HG03139 (cell line): ENCODE measurements around the gene MRGPRD.
"Not testable (repeated sequence)": the region's sequence is repeated elsewhere in the genome, so short reads cannot be mapped to it uniquely, and the experiment has no call there.

Experiments used
- ATAC-seq: cut with Tn5 transposase; IDR thresholded peaks from one replicate; pipeline ENCODE4 v1.9.1; 2021; ENCODE audit not compliant: unreplicated experiment

MRGPRD gene

DNA sequence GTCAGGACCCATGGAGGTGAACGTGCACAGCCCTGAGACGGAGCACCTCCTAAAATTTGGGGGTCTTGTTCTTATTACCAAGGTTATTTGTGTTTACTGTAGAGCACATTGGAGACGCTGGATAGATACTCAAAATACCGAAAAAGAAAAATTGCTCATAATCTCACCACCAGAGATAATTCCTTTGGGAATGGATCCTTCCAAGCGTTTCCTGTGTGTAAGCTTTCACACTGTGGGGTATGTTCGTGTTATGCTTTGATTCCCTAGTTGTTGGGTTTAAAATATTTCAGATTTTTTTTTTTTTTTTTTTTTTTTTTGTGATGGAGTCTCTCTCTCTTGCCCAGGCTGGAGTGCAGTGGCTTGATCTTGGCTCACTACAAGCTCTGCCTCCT, 14.1 kb upstream of the MRGPRD start:
- no peak for ATAC-seq

DNA sequence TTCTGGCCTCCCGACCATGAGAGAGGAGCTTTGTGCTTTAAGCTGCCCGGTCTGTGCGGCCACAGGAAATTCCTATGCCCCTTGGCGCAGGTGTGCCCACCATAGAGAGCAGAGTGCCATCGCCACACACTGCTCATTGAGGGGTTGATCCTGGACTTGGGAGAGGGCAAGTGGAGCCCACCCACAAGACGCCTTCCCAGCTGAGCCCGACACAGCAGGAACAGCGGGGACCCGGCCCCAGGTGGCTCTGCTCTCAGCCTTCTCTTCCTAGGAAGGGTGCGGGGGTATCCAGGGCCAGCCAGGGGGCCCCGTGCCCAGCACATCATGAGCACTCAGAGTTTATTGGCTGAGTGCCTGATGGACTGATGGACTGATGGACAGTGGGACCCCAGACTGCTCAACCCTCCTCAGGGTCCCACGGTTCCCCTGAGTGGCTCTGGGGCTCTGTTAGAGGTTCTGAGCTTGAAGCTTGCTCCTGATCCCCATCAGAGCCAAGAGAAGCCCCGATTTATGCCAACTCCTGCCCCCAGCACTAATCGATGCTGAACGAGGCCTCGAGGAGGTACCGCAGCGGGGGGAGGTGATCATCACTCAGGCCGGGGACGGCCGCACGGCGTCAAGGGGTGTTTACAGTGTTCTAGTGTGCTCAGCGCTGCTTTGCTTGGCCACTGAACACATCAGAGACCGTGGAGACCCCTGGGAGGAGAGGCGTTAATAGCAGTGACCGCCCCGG, 13.5 kb upstream of the MRGPRD start:
- ATAC-seq = no peak

DNA sequence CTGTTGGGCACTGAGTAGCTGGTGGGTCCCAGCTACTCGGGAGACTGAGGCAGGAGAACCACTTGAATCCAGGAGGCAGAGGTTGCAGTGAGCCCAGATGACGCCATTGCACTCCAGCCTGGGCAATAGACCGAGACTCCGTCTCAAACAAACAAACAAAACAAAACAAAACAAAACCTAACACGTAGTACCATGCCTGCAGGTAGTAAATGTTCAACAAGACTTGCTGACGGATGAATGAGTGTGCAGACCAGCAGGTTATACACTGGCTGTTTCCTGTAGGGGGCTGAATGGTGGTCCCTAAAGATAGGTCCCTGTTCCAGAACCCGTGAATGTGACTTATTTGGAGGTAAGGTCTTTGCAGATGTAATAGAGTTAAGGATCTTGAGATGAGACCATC, 12.8 kb upstream of the MRGPRD start:
- no peak for ATAC-seq

DNA sequence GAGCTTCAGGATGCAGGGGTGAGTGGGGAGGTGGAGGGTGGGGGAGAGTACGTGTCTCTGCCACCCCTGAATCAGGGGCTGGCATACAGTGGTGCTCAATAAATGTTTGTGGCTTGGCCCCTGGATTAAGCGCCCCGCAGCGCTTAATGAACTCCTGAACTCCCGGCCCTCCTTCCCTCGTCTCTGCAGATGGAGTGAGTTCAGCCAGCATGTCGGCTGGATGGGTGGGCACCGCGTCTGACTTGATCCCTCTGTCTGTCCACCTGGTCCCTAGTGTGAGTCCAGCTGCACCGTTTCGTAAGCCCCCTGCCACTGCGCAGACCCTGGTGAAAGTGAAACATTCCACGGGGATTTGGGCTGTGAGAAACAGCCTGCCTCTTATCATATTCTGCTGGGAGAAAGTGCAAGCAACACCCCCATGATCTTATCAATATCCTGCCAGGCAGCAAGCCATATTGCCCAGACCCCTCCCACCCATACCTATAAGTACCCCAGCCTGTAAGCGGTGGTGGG, 12.0 kb upstream of the MRGPRD start:
- ATAC-seq = no peak

DNA sequence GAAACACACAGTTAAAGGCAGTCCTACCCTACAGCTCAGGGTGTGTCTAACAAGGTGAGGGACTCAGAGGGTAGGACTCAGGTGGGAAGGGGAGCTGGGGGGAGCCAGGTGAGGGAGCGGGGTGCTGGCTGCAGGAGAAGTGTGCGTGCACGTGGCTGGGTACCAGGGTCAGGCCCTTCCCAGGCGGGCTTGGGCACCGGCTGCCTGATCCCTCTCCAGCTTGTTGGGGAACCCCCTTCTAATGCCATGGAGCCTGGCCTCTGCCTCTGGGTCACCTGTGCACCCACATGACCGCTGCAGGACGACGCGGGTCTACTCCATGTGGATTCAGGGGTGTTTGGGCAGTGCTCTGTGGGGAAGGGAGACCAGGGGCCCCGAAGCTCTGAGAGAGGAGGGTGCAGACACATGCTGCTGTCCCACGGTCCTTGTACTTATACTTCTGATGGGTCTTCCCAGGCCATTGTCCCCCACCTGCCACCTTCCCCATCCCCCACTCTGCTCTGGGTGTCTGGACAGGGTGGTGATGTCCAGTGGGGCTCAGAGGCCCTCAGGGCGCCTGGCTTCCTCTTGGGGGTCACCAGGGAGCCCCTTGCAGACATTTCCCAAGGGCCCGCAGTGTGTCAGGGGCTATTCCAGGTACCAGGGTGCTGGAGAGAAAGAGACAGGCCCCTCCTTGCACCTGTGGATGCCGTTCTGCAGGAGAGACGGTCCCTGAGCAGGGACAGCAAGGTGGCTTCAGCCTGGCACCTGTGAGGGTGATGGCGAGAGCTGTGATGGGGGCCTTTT, 10.4 kb upstream of the MRGPRD start:
- no peak for ATAC-seq

DNA sequence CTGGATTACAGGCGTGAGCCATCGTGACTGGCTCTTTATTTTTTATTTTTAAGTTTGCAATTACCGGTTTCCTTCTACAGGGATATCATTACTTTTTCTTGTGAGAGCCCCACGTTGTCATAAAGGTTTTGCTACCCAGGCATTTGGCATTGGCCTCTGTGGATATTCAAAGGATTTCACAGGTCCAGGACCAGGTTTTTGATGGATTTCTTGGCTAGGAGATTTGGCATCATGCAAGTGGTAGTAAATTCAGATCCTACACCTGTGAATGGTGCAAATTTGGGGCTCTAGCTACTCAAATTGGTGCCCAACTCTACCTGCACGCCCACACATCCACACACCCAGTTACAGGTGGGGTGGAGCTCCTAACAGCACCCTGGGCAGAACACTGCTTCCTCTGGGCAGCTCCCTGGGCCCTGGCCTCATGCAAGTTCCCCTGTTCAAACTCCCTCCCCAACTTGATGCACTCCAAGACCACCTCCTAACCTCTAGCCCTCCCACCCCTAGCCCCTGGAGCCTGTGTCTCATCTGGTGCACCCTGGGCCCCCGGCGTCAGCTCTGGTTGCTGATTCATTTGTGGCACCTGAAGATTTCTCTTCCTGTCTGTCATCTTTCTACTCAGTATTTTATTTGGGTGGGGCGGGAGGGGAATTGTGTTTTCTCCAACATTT, 9.3 kb upstream of the MRGPRD start:
- no peak for ATAC-seq

DNA sequence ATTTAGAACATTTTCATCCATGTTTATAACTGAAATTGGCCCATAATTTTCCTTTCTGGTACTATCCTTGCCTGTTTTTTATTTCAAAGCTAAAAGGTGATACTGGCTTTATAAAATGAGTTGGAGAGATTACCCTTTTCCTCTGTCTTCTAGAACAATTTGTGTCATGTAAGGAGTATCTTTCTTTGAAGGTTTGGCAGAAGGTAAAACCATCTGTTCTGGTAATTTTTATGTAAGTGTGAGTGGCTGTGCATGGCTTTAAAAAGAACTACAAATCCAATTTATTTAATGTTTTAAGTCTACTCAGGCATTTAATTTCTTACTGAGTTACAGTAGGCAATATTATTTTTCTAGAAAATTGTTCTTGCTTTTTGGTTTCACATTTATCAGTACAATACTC, 7.7 kb upstream of the MRGPRD start:
- ATAC-seq = no peak

DNA sequence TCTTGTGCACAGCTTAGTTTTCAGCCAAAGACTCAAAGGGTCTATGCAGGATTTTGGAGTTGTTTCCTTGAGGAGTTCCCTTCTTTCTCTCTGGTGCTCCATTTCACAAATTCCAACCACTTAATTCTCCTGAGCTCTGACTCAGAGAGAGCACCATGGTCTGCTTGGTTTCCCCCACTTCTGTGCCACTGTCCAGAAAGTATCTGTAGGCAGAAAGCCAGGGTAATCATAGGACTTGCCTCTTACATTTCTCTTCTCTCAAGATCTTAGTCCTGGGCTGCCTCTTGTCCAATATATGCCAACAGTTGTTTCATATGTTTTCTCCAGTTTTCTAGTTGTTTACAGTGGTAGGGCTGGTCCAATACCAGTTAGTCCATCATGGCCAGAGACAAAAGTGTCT, 6.4 kb upstream of the MRGPRD start:
- ATAC-seq = no peak

DNA sequence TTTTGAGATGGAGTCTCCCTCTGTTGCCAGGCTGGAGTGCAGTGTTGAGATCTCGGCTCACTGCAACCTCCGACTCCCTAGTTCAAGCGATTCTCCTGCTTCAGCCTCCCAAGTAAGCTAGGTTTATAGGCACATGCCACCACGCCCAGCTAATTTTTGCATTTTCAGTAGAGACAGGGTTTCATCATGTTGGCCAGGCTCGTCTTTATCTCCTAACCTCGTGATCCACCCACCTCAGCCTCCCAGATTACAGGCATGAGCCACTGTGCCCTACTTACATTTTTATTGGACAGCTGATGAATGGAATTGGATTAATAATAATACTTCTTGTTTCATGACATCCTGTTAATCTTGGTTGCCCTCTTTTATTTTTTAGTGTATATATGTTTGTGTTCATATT, 3.0 kb upstream of the MRGPRD start:
- no peak for ATAC-seq

DNA sequence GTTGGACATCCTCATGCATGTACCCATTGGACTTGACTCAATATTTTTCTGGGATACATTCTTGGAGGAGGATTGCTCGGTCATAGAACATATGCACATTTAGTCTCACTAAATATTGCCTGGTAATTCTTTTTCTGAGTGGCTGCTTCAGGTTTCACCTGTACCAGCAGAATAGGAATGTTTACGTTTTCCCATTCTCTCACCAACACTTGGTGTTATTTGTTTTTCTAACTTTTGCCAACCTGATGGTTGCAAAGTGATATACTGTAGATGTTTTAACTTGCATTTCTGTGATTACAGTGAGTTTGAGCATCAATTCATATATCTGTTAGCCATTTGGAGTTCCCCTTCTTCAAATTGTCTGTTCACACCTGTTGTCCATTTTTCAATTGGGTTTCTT, 1.3 kb upstream of the MRGPRD start:
- ATAC-seq = no peak

DNA sequence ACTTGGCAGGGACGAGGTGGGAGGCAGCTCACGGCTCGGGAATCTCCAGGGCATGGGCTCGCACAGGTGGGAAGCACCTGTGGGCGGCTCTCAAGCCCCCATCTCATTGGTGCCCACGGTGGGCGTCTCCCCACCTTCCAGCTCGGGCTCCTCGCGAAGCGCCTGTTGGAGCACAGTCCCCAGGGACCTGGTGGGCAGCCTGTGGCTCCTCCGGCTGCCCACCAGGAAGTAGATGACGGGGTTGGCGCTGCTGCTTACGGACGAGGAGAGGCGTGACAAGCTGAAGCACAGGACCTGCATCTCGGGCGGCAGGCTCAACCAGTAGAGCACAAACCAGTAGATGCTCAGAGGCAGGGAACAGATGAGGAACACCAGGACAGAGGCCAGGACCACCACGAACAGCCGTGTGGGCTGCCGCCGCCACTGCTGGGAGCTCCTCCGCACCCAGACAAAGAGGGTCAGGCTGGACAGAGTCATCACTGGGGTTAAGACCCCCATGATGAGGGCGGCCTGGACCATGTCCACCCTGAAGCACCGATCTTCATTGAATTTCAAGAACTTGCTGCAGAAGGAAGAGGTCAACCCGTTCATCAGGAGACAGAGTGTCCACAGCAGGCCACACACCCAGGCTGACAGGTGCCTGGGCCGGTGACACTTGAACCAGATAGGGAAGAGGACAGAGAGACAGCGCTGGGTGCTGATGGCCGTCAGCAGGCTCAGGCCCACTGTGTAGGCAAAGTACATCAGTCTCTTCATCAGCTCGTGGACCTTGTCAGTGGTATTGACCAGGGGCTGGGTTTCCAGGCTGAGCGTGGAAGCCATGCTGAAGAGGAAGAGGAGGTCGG, 633 bp downstream of the MRGPRD start:
- ATAC-seq = no peak

DNA sequence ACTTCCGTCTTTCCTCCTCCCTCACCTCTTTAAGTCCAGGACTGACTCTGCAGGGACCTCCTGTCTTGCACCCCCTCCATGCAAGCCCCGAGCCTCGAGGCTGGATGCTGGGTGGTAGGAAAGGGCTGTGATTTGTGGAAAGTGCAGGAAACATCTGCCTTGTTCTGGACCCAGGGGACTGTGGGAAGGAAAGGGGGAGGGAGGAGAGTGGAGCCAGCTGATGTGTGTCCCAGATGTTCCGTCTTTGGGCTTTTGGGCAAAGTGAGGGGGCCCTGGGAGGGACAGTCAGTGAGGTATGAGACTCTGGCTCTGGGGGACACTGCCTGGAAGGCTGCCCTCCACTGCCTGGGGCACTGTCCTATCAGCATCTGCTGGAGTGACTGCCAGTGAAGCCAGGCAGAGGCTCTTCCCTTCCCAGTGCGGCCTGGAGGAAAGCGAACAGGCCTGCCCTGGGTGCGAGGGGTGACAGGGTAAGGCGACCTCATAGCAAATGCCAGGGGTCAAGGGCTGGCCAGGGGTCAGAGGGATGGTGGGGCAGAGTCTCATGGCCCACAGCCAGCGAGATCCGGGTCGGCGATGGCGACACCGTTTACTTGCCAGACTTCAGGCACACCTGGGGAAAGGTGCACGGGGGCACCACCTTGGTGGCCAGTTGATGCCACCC, 1.7 kb downstream of the MRGPRD start:
- ATAC-seq = no peak

DNA sequence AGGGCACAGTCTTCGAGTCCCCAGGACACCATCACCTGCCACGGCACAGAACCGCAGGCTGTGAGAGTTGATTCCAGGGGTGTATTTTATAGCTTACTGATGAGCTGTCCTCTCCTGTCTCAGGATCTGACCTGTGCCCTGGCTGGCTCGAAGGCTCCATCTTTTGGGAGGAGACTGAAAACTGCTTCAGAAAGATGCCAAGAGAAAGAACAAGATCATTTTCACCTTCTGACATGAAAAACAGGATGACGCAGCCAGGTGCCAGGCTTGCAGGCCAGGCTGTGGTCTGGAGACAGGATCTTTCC, 2.2 kb downstream of the MRGPRD start:
- no peak for ATAC-seq

DNA sequence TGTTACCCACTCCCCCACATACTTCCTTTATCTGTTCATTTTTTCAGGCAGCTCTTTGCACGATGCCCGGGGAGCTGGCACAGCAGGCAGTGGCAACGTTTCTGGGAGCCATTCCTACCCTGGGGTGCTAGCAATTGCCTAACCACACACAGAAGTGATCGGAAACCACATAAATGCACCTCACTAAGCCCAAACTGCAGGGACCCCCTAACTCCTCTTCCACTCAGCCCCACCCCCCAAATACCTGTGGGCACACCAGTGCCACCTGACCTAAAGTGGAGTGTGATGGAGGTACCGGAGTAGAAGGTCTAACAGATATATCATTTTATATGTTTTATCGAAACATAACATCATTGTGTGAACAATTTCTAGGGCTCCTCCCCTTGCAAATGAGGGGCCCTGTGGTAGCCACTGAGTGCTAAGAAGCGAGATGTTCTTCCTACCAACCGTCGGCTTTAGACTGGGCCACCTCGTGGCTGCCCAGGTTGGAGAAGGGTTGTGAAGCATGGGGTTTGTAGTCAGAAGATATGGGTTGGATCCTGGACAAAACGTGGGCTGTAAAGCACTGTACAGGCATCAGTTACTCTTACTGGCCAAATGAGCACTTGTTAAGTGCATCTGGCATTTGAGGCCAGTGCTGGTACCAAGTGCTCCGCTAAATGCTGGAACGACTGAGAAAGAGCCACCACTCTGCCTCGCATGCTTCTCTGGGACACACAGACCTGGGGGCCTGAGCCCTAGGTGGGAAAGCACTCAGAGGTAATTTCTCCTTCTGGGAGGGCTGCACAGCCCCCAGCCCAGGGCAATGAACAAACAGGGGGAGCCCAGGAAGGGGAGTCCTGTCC, 2.8 kb downstream of the MRGPRD start:
- no peak for ATAC-seq

DNA sequence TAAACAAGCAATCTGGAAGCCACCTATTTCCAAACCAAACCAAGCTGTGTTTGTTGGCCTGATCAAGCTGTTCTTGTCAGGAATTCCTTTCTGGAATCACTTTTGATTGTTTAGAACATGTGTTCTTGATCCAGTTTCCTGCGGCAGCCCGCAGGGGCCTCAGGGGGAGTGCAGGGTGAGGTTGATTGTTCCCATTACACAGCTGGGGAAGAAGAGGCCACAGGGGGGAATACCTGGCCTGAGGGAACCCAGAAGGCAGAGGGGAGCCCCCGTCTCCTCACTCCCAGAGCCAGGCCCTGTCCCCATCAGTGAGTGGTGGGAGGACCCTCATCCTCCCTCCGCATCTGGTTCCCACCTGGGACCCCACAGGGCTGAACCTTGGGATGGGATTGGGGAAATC, 4.2 kb downstream of the MRGPRD start:
- no peak for ATAC-seq

DNA sequence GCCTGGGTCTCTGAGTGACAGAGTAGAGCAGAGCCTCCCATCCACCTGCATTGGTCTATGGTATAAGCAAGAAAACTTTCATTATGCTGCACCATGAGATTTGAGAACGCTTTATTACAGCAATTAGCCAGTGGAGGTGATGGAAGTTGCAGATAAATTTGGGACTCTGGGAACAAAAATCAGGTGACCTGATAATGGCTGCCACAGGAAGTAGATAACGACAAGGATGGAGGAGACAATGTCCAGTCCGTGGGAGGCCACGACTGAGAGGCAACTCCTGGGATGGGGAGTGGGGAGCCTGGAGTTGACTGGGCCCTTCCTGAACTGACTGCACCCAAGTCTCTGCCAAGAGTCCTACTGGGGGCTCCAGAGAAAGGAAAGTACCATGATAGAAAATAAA, 4.7 kb downstream of the MRGPRD start:
- no peak for ATAC-seq

DNA sequence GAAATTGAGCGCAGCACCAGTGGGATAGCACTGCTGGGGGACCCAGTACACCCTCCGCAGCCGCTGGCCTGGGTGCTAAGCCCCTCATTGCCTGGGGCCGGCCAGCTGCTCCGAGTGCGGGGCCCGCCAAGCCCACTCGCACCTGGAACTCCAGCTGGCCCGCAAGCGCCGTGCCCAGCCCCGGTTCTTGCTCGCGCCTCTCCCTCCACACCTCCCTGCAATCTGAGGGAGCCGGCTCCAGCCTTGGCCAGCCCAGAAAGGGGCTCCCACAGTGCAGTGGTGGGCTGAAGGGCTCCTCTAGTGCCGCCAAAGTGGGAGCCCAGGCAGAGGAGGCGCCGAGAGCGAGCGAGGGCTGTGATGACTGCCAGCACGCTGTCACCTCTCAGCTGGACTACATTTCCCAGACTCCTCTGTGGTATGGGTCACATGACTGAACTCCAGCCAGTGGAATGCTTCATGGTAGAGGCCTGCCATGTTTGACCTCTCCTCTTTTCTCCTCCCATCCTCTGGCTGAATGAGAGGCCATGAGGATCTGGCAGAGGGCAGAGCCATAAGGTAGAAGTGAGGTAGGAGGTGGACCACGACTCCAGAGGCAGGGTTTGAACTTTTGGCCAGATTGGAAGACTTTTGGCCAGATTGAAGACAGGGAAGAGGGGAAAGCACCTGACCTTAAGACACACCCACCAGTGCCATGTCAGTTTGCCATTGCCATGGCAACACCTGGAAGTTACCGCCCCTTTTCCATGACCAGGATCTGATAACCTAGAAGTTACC, 6.2 kb downstream of the MRGPRD start:
- no peak for ATAC-seq

DNA sequence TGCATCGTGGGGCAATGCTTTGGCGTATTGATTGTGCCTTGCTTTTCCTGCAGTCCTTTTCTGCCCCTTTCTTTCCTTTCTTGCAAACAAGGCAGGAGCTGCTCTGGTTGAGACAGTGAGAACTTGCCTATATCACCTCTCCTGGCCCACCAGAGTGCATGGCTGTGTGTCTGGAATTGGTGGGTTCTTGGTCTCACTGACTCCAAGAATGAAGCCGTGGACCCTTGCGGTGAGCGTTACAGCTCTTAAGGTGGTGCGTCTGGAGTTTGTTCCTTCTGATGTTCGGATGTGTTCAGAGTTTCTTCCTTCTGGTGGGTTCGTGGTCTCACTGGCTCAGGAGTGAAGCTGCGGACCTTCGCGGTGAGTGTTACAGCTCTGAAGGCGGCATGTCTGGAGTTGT, 7.1 kb downstream of the MRGPRD start:
- ATAC-seq = not testable (repeated sequence)

DNA sequence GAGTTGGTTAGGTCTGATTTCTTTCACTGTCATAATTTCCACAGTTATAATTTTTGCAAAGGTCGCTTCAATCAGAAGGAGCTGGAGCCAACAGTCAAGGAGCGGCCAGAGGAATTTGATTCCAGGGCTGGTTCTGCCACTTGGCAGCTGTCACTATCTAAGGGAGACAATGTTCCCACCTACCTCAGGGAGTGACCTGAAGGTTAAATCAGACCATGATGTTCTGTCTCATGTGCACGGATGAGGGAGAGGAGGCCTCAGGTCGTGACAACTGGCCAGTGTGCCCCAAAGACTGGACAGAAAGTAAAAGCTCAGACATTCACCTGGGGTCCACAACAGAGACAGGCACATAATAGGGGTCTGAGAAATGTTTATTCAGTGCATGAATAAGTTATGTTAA, 7.6 kb downstream of the MRGPRD start:
- no peak for ATAC-seq
